Sigmoid colon (tissue), 4 donors: ENCODE results near the gene HNRNPC.

Experiments
- EP300 ChIP-seq, 4 donors: sonication (generic); formaldehyde crosslinking; IDR thresholded peaks; one replicate each; pipeline ENCODE4 v1.6.1; 2017; ENCODE audit warnings: antibody characterized with exemption in 4 of 4
- POLR2A ChIP-seq, 2 donors: fragments of 450-650 bp; IDR thresholded peaks; one replicate each; pipeline ENCODE4 v1.6.1; 2016; ENCODE audit warnings: antibody characterized with exemption in 2 of 2, mild to moderate bottlenecking in 2 of 2, moderate library complexity in 2 of 2
- POLR2AphosphoS5 ChIP-seq, 4 donors: sonication (generic); formaldehyde crosslinking; IDR thresholded peaks; one replicate each; pipeline ENCODE4 v1.6.1; 2017; ENCODE audit warnings: antibody characterized with exemption in 4 of 4
- TF ChIP-seq, protein P1 (sequence below), 4 experiments: fragments of 450-650 bp in 3 of 4; fragments of 200-600 bp in 1 of 4; IDR thresholded peaks; one replicate each; pipeline ENCODE4 v1.5.1; 2016 to 2019; ENCODE audit warnings: antibody characterized with exemption in 4 of 4, mild to moderate bottlenecking in 3 of 4, moderate library complexity in 2 of 4

DNA sequence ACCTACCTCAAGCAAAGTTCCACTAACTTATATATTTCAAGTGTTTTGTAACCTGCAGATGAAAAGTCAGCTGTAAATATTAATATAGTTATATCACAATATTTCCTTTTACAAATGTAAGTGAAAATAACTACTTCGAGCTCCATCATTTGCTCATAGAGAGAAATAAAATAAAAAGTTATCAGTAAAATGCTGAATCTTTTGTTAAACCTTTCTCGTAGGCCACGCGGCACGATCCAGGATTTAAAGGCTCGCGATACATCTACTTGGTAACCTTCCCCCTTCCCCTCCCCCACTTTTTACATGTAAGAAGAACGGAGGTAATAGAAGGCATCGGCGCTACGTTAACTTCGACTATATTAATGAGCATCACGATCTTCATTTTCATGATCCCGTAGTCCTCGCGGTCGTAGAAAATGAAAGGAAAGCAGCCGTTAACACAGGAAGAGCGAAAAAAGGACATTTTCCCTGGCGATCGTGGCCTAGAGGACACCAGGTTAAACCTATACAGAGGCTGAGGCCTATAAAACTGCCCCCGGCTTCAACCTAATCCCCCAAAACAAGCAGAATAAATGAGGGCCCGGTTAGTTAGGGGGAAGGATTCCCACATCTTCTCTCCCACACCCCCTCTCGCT is 508 bp downstream of the HNRNPC start:
- TF ChIP-seq, protein P1, sequence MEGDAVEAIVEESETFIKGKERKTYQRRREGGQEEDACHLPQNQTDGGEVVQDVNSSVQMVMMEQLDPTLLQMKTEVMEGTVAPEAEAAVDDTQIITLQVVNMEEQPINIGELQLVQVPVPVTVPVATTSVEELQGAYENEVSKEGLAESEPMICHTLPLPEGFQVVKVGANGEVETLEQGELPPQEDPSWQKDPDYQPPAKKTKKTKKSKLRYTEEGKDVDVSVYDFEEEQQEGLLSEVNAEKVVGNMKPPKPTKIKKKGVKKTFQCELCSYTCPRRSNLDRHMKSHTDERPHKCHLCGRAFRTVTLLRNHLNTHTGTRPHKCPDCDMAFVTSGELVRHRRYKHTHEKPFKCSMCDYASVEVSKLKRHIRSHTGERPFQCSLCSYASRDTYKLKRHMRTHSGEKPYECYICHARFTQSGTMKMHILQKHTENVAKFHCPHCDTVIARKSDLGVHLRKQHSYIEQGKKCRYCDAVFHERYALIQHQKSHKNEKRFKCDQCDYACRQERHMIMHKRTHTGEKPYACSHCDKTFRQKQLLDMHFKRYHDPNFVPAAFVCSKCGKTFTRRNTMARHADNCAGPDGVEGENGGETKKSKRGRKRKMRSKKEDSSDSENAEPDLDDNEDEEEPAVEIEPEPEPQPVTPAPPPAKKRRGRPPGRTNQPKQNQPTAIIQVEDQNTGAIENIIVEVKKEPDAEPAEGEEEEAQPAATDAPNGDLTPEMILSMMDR (IDR thresholded peaks at IDR 0.05) = no peak
- TF ChIP-seq POLR2A (IDR thresholded peaks at IDR 0.05) (no peak), POLR2AphosphoS5 (IDR thresholded peaks at IDR 0.05) (no peak), EP300 (IDR thresholded peaks at IDR 0.05) (no peak)
